ENCODE results near the gene HDAC4.

HDAC4 gene

GRCh38 chr2:239145106-239145505 lies 255.7 kb downstream of the HDAC4 start:
- no peak for DNase-seq

- no peak for DNase-seq
Observed at GRCh38 chr2:239144713-239144999, 256.2 kb downstream of the HDAC4 start.

- no peak for DNase-seq
Observed at GRCh38 chr2:239143858-239144712, 256.7 kb downstream of the HDAC4 start.

GRCh38 chr2:239142806-239143205 lies 258.0 kb downstream of the HDAC4 start:
- DNase-seq = no peak

- no peak for DNase-seq
Observed at GRCh38 chr2:239142296-239142695, 258.5 kb downstream of the HDAC4 start.

GRCh38 chr2:239141021-239141760 lies 259.6 kb downstream of the HDAC4 start:
- no peak for DNase-seq

GRCh38 chr2:239140346-239141020 lies 260.3 kb downstream of the HDAC4 start:
- no peak for DNase-seq

GRCh38 chr2:239139566-239139965 lies 261.3 kb downstream of the HDAC4 start:
- no peak for DNase-seq

- DNase-seq = no peak
Observed at GRCh38 chr2:239139101-239139500, 261.7 kb downstream of the HDAC4 start.

GRCh38 chr2:239138610-239139009 lies 262.2 kb downstream of the HDAC4 start:
- no peak for DNase-seq

GRCh38 chr2:239137898-239138283 lies 262.9 kb downstream of the HDAC4 start:
- no peak for DNase-seq

GRCh38 chr2:239137165-239137897 lies 263.5 kb downstream of the HDAC4 start:
- no peak for DNase-seq

- no peak for DNase-seq
Observed at GRCh38 chr2:239136762-239137161, 264.1 kb downstream of the HDAC4 start.

- no peak for DNase-seq
Observed at GRCh38 chr2:239136203-239136602, 264.6 kb downstream of the HDAC4 start.

GRCh38 chr2:239135531-239135930 lies 265.3 kb downstream of the HDAC4 start:
- DNase-seq = no peak

GRCh38 chr2:239133945-239134570 lies 266.8 kb downstream of the HDAC4 start:
- DNase-seq = no peak

GRCh38 chr2:239132786-239133185 lies 268.0 kb downstream of the HDAC4 start:
- no peak for DNase-seq

- DNase-seq = no peak
Observed at GRCh38 chr2:239132156-239132709, 268.6 kb downstream of the HDAC4 start.

- DNase-seq = no peak
Observed at GRCh38 chr2:239131521-239131920, 269.3 kb downstream of the HDAC4 start.

GRCh38 chr2:239130786-239131325 lies 270.0 kb downstream of the HDAC4 start:
- DNase-seq = no peak

GRCh38 chr2:239130041-239130440 lies 270.8 kb downstream of the HDAC4 start:
- DNase-seq = no peak

Data from RPMI8226 (cell line).